AG09319 (cell line): Measurements from ENCODE around the gene CRISP3.
"Not testable (repeated sequence)": the region's sequence is repeated elsewhere in the genome, so short reads cannot be mapped to it uniquely, and the experiment has no call there.

Experiments used
- DNase-seq: peaks from one replicate; pipeline ENCODE4 v3.0.0-alpha.2; 2010; ENCODE audit warnings: low read depth; ENCODE audit errors: extremely low read depth
- CTCF ChIP-seq: IDR thresholded peaks from 2 replicates; pipeline ENCODE4 v1.5.1; 2011; ENCODE audit warnings: low read depth, mild to moderate bottlenecking, inconsistent platforms, low read length, moderate library complexity

CRISP3 gene

GRCh38 chr6:49733680-49734079 lies 10.5 kb downstream of the CRISP3 start:
- TF ChIP-seq CTCF, result no peak
- DNase-seq, result no peak

- no peak for DNase-seq
- TF ChIP-seq CTCF, result no peak
Measured at GRCh38 chr6:49732781-49733180, 11.4 kb downstream of the CRISP3 start.

- DNase-seq, result no peak
- no peak for TF ChIP-seq CTCF
Measured at GRCh38 chr6:49730251-49730650, 13.9 kb downstream of the CRISP3 start.

GRCh38 chr6:49723917-49724316 lies 20.3 kb downstream of the CRISP3 start:
- DNase-seq, result not testable (repeated sequence)

GRCh38 chr6:49721297-49721696 lies 22.9 kb downstream of the CRISP3 start:
- DNase-seq, result no peak
- no peak for TF ChIP-seq CTCF

- TF ChIP-seq CTCF, result no peak
- DNase-seq, result no peak
Measured at GRCh38 chr6:49720372-49720771, 23.8 kb downstream of the CRISP3 start.

GRCh38 chr6:49713346-49713745 lies 30.8 kb downstream of the CRISP3 start, which contains the start of gene CRISP2:
Gene CRISP2 (minus strand): TSS chr6:49713543. CDS start chr6:49709196, 4,347 bp downstream.
- no peak for DNase-seq
- no peak for TF ChIP-seq CTCF

- DNase-seq, result no peak
- TF ChIP-seq CTCF, result no peak
Measured at GRCh38 chr6:49698478-49698877, 45.7 kb downstream of the CRISP3 start.
